Aortic smooth muscle cell (primary cell): ENCODE results near the gene JAK1. TPM values are rescaled to one million over a fixed set of nuclear protein-coding genes. Genes with fewer than 3 reads are reported as not detected.

Experiments
- total RNA-seq: library from RNA; depleted of rRNA; stranded (reverse); fragments of >200 nt; gene quantifications from 2 replicates; pipeline ENCODE4 v1.2.3, GENCODE V29; 2014

Gene JAK1
- 103 and 110 TPM in 2 replicates for total RNA-seq

GRCh38 chr1:64966158-64966971, at the start of gene JAK1:
JAK1 (minus strand) TSS chr1:64966549; CDS start chr1:64886264, 80,285 bp downstream.

Other genes with a start within 250 kb of the JAK1 start
- gene RAVER2, start 221.5 kb downstream of the JAK1 start, total RNA-seq, result 3.3 and 5.0 TPM in 2 replicates
- 9.8 and 12.8 TPM in 2 replicates for gene AK4, start 181.7 kb upstream of the JAK1 start, total RNA-seq